GM18505 (cell line): Measurements from ENCODE around the gene RHOC.

Source experiments
- ATAC-seq: cut with Tn5 transposase; IDR thresholded peaks from one replicate; pipeline ENCODE4 v1.9.1; 2021; ENCODE audit not compliant: unreplicated experiment
- POLR2A ChIP-seq: IDR thresholded peaks from 4 replicates; pipeline ENCODE4 v1.6.1; 2011; ENCODE audit warnings: borderline replicate concordance; ENCODE audit not compliant: insufficient read depth, insufficient read length; ENCODE audit errors: extremely low read depth

The RHOC gene

DNA sequence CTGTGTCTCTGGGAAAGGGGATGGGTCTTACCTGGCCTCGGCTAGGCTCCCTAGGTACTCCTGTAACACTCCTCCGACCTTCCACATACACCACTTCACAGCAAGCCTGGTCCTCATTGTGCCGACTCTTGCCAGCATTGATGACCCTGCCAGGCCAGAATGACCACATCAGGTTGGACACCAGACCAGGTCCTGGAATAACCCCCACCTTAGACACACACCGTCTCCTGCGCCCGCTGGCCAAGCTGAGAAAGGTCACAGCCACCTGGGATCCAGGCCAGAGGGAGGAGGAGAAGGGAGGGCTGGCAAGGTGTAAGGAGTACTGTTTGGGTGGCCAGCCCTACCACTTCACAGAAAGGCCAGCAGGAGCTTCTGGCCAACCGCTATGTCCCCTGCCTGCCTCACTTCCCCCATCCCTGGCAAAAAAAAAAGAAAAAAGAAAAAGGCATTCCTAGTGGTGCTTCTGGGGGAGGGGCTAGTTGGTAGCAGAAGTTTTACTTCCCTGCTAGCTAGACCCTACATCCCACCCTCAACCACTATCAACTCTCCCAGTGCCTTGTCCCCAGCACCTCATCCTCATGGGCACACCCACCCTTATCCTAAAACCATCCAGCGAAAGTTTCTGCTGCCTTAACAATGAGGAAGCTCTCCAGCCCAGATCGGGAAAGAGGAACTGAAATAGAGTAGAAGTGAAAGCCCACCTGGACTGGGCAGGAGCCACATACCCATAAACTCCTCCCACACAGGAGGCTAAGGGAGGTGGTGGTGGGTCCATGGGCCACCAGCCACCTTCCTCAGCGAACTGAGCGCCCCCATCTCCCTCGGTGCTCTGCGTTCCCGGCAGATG lies 6.8 kb upstream of the RHOC start:
- no peak for ATAC-seq

GRCh38 chr1:112712701-112713128 lies 5.8 kb upstream of the RHOC start:
- TF ChIP-seq POLR2A, result no peak
- ATAC-seq, result no peak

More for the DNA sequence above, 6.8 kb upstream of the RHOC start:
- TF ChIP-seq POLR2A, result no peak

DNA sequence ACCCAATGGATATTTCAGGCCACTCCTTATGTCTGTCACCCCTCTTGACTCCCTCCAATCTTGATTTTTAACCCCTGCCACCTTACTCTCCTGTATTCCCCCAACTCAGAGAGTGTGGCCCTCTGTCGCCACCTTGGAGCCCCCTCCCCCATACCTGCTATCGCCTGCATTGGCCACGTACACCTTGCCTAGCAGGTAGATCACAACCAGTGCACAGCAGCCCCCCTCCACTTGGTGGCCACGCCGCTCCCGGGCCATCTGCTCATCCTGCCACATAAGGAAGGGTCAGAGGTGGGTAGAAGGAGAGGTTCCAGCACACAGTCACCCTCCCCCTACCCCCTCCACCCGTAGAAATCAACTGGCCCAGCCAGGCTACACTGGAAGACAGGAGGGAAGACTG lies 5.3 kb upstream of the RHOC start:
- no peak for ATAC-seq
- no peak for TF ChIP-seq POLR2A

GRCh38 chr1:112711670-112712069 lies 4.7 kb upstream of the RHOC start:
- TF ChIP-seq POLR2A, result no peak
- no peak for ATAC-seq

- no peak for ATAC-seq
- no peak for TF ChIP-seq POLR2A
These were observed 4.1 kb upstream of the RHOC start for GRCh38 chr1:112711041-112711440.

DNA sequence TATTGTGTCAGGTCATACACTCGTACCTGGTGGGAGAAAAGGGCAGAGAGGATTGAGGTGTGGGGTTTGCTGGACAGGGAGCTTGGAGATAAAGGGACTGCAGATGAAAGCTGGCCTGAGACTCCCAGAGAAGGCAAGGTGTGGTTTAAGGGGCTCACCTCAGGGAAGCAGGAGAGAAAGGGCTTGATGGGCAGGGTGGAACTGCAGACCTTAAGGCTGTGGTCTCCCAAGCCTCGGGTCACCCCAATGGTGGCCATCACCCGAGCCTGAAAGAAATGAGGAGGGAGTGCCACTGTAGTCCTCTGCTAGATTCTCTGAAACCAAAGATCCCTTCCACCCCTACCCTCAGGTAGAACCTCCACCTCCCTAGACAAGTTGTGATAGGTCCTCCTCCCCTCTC lies 3.7 kb upstream of the RHOC start:
- no peak for TF ChIP-seq POLR2A
- no peak for ATAC-seq

GRCh38 chr1:112710159-112710558 lies 3.2 kb upstream of the RHOC start:
- no peak for TF ChIP-seq POLR2A
- ATAC-seq, result no peak

DNA sequence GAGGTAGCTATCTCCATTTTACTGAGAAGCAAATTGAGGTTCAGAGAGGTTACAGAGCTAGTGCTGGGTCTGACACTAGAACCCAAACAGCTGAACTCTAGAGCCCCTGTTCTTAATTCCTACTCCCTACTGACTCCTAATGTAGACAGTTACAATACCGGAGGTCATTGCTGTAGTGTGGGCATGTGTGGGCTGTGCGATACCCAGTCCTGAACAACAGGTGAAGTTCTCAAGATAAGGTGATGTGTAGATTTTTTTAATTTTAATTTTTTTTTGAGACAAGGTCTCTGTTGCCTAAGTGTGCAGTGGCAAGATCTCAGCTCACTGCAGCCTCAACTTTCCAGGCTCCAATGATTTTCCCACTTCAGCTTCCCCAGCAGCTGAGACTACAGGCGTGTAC lies 1.6 kb upstream of the RHOC start:
- ATAC-seq, result no peak
- no peak for TF ChIP-seq POLR2A

- TF ChIP-seq POLR2A, result no peak
- ATAC-seq, result no peak
These were observed 1.1 kb upstream of the RHOC start for GRCh38 chr1:112708002-112708448.

DNA sequence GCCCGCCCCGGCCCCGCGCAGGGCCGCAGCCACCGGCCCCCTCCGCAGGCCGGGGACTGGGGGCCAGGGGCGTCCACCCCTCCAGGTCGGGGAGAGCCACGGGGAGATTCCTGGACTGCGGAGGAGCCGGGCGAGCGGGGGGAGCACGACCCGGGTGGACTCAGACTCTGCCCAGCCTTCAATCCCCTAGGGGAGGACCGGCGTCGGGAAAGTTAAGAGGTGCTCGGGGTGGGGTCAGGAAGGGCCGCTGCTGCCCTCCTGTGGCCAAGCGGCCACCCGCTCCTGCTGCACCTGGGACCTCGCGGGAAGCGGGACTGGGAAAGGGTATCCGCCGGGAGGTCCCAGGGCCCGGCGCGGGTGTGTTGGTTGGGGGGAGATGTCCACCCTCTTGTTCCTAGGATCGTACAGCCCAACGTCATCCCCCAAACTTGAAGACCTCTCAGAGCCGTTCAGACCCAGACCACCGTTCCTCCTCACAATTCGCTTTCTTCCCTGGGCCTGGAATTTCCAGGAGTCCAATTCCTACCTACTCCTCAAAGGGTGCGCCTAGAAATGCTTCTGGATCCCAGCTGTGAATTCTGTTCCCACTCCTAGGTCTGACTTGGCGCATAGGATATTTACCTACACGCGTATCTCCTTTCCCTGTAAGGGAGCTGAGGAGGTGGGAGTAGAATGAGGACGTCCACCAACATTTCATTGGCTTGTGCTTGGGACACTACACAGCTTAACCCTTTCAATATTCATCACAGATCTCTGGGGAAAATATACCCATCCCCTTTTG lies 484 bp upstream of the RHOC start:
- no peak for TF ChIP-seq POLR2A

GRCh38 chr1:112704934-112705627 lies 1.8 kb downstream of the RHOC start:
- TF ChIP-seq POLR2A, result peak; percentile 83
- peak; percentile 42 for ATAC-seq

More for the DNA sequence above, 484 bp upstream of the RHOC start:
- ATAC-seq, result peak; percentile 52

DNA sequence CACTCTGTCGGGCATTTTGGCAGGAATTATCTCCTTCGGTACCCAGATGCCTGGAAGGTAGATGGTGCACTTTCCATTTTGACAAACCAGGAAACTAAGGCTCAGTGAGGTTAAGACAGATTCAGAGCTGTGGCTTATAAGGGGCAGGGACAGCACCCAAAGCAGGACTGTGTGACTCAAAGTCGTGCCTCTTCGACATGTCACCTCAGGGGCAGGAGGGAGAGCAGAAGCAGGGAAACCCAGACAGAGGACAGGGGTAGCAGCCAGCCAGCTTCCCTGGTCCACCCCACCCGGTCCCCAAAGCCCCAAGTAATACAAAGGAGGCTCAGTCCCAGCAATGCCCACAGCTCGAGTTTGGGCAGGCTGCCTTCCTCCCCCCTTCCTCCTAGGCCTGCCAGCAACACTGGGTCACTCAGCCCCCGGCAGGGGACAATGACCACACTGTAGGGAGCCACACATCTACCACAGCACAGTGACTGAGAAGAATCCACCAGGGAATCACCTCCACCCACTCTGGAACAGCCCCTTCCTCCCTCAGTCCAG lies 2.5 kb downstream of the RHOC start:
- TF ChIP-seq POLR2A, result no peak
- no peak for ATAC-seq

- TF ChIP-seq POLR2A, result no peak
- no peak for ATAC-seq
These were observed 3.2 kb downstream of the RHOC start for GRCh38 chr1:112703706-112704105.
